ENCODE results near the gene TPCN1.

- no peak for TF ChIP-seq CTCF (conservative IDR thresholded peaks at IDR 0.05)
- no peak for TF ChIP-seq EZH2 (IDR thresholded peaks at IDR 0.05; ENCODE audit: low read depth)
Measured at GRCh38 chr12:113222730-113223531, 1.7 kb downstream of the TPCN1 start.

Measured in PC-9 (cell line).